NCI-H748 (cell line): Measurements from ENCODE around the gene MBNL1.
"Not testable (repeated sequence)": the region's sequence is repeated elsewhere in the genome, so short reads cannot be mapped to it uniquely, and the experiment has no call there.

Experiments used
- DNase-seq: peaks from one replicate; lab custom pipeline; 2025; ENCODE audit not compliant: unreplicated experiment; lab: John Stamatoyannopoulos, UW

Gene MBNL1

GRCh38 chr3:152397348-152397747 is 128.6 kb downstream of the MBNL1 start:
- not testable (repeated sequence) for DNase-seq

GRCh38 chr3:152398495-152398894 is 129.8 kb downstream of the MBNL1 start:
- DNase-seq, result no peak

GRCh38 chr3:152399374-152399773 is 130.6 kb downstream of the MBNL1 start:
- no peak for DNase-seq

GRCh38 chr3:152400887-152401286 is 132.2 kb downstream of the MBNL1 start:
- DNase-seq, result no peak

- no peak for DNase-seq
These were observed 134.1 kb downstream of the MBNL1 start for GRCh38 chr3:152402695-152403451.

- DNase-seq, result no peak
These were observed 134.9 kb downstream of the MBNL1 start for GRCh38 chr3:152403632-152404066.

- DNase-seq, result no peak
These were observed 136.2 kb downstream of the MBNL1 start for GRCh38 chr3:152404976-152405375.

GRCh38 chr3:152405915-152406802 is 137.4 kb downstream of the MBNL1 start:
- DNase-seq, result no peak

GRCh38 chr3:152413240-152413639 is 144.5 kb downstream of the MBNL1 start:
- no peak for DNase-seq

- DNase-seq, result no peak
These were observed 148.3 kb downstream of the MBNL1 start for GRCh38 chr3:152416808-152417580.

GRCh38 chr3:152419748-152420147 is 151.0 kb downstream of the MBNL1 start:
- DNase-seq, result no peak

- no peak for DNase-seq
These were observed 152.4 kb downstream of the MBNL1 start for GRCh38 chr3:152421162-152421561.

GRCh38 chr3:152426393-152426792 is 157.7 kb downstream of the MBNL1 start:
- no peak for DNase-seq

- no peak for DNase-seq
These were observed 159.8 kb downstream of the MBNL1 start for GRCh38 chr3:152428577-152428976.

GRCh38 chr3:152430223-152431002 is 161.7 kb downstream of the MBNL1 start:
- no peak for DNase-seq

GRCh38 chr3:152434142-152434541 is 165.4 kb downstream of the MBNL1 start:
- no peak for DNase-seq

- not testable (repeated sequence) for DNase-seq
These were observed 166.5 kb downstream of the MBNL1 start for GRCh38 chr3:152435210-152435609.

GRCh38 chr3:152436707-152437590 is 168.2 kb downstream of the MBNL1 start:
- DNase-seq, result no peak

- no peak for DNase-seq
These were observed 169.5 kb downstream of the MBNL1 start for GRCh38 chr3:152438181-152438580.

- DNase-seq, result no peak
These were observed 170.0 kb downstream of the MBNL1 start for GRCh38 chr3:152438706-152439105.
